HCT116 (cell line): Measurements from ENCODE around the gene RARS1. TPM values are rescaled to one million over a fixed set of nuclear protein-coding genes. Genes with fewer than 3 reads are reported as not detected.
A peak's percentile ranks its signal among the peaks of the same experiment; 100 is the strongest.

Experiments
- ATAC-seq: fragments of 200-7000 bp; cut with Tn5 transposase; 2 replicates; pipeline ENCODE4 v1.9.1; 2020; ENCODE audit warnings: mild to moderate bottlenecking, moderate library complexity
- BruUV-seq: library from RNA; stranded (reverse); fragments of 400-500 nt; replicated peaks from 2 replicates; lab custom pipeline; 2021; lab: Mats Ljungman, UMichigan
- CTCF ChIA-PET: fragments of 300-600 bp; sonication (Branson Sonifier 250); formaldehyde crosslinking; loops from one replicate; lab custom pipeline; 2021; ENCODE audit warnings: antibody characterized with exemption; lab: Charles Lee
- POLR2A ChIA-PET: fragments of 300-600, 350-600 bp; sonication (Branson Sonifier 250); formaldehyde crosslinking; loops from one replicate; lab custom pipeline; 2021; ENCODE audit warnings: antibody characterized with exemption; lab: Charles Lee
- RAD21 ChIA-PET, 2 experiments: fragments of 300-600 bp; sonication (Branson Sonifier 250); formaldehyde crosslinking; loops; one replicate each; lab custom pipeline; 2023; ENCODE audit warnings: low total read pairs in 2 of 2; ENCODE audit not compliant: uncharacterized antibody in 2 of 2, unreplicated experiment in 2 of 2, low non-redundant PET in 1 of 2; lab: Charles Lee
- DNase-seq: peaks from one replicate; pipeline ENCODE4 v3.0.0-alpha.2; 2010; ENCODE audit warnings: low read depth, low spot score
- H2AFZ ChIP-seq: fragments of 200-600 bp; shearing (Covaris generic), sonication (generic); 2 replicates; pipeline ENCODE4 v1.6.1; 2017; ENCODE audit warnings: low read depth, mixed run types, mixed read lengths, antibody characterized with exemption, low read length; ENCODE audit not compliant: poor library complexity, severe bottlenecking
- H3K27ac ChIP-seq: 2 replicates; pipeline ENCODE4 v1.5.1; 2012; ENCODE audit warnings: low read depth, low read length
- H3K27me3 ChIP-seq: fragments of 200-600 bp; sonication (generic); 2 replicates; pipeline ENCODE4 v1.6.1; 2016; ENCODE audit warnings: mixed run types, low read length, mixed read lengths; ENCODE audit not compliant: insufficient read depth
- H3K36me3 ChIP-seq, 2 experiments: fragments of 200-500 bp in 1 of 2; fragments of 200-600 bp in 1 of 2; sonication (Bioruptor generic) in 1 of 2; sonication (generic) in 1 of 2; 2 replicates each; pipeline versions ENCODE4 v1.5.1 to v1.6.1; 2014 to 2016; ENCODE audit warnings: low read length in 2 of 2, inconsistent platforms in 1 of 2, mixed read lengths in 1 of 2, mixed run types in 1 of 2; ENCODE audit not compliant: insufficient read depth in 2 of 2, control insufficient read depth in 1 of 2
- H3K4me1 ChIP-seq, 2 experiments: fragments of 200-600 bp in 1 of 2; sonication (generic) in 1 of 2; 2 replicates each; pipeline versions ENCODE4 v1.5.1 to v1.6.1; 2012 to 2017; ENCODE audit warnings: low read length in 2 of 2, inconsistent platforms in 1 of 2, mild to moderate bottlenecking in 1 of 2, mixed read lengths in 1 of 2, mixed run types in 1 of 2, moderate library complexity in 1 of 2; ENCODE audit not compliant: insufficient read depth in 2 of 2, control insufficient read depth in 1 of 2
- H3K4me2 ChIP-seq: fragments of 200-600 bp; sonication (generic); 2 replicates; pipeline ENCODE4 v1.6.1; 2017; ENCODE audit warnings: mixed run types, low read length, mixed read lengths
- H3K4me3 ChIP-seq, 2 experiments: fragments of 200-600 bp in 1 of 2; sonication (generic) in 1 of 2; replicated peaks in 1 of 2; 2 replicates each; pipeline ENCODE4 v1.5.1; 2011 to 2016; ENCODE audit warnings: low read length in 2 of 2, control low read depth in 1 of 2, low read depth in 1 of 2, mild to moderate bottlenecking in 1 of 2, mixed read lengths in 1 of 2, mixed run types in 1 of 2
- H3K79me2 ChIP-seq: fragments of 200-600 bp; sonication (generic); 2 replicates; pipeline ENCODE4 v1.6.1; 2017; ENCODE audit warnings: mild to moderate bottlenecking, mixed run types, low read length, moderate library complexity, mixed read lengths; ENCODE audit not compliant: insufficient read depth
- H3K9ac ChIP-seq: fragments of 200-600 bp; sonication (generic); 2 replicates; pipeline ENCODE4 v1.6.1; 2016; ENCODE audit warnings: low read length, mixed read lengths
- H3K9me2 ChIP-seq: fragments of 200-600 bp; sonication (generic), shearing (Covaris generic); 2 replicates; pipeline ENCODE4 v1.6.1; 2017; ENCODE audit warnings: mixed run types, mild to moderate bottlenecking, moderate library complexity; ENCODE audit not compliant: insufficient read depth
- H3K9me3 ChIP-seq, 2 experiments: fragments of 200-500 bp in 1 of 2; fragments of 200-600 bp in 1 of 2; sonication (Bioruptor generic) in 1 of 2; sonication (generic) in 1 of 2; 2 replicates each; pipeline ENCODE4 v1.6.1; 2014 to 2017; ENCODE audit warnings: low read length in 2 of 2, mixed read lengths in 2 of 2, inconsistent platforms in 1 of 2, low read depth in 1 of 2, mild to moderate bottlenecking in 1 of 2, mixed run types in 1 of 2, moderate library complexity in 1 of 2; ENCODE audit not compliant: control insufficient read depth in 1 of 2, insufficient read depth in 1 of 2
- H4K20me1 ChIP-seq: fragments of 200-600 bp; sonication (generic), shearing (Covaris generic); 2 replicates; pipeline ENCODE4 v1.6.1; 2017; ENCODE audit warnings: mixed run types, mild to moderate bottlenecking, moderate library complexity; ENCODE audit not compliant: insufficient read depth
- CBX3 ChIP-seq: IDR thresholded peaks from 2 replicates; pipeline ENCODE4 v1.6.1; 2012; ENCODE audit warnings: low read depth
- CEBPB ChIP-seq: IDR thresholded peaks from 2 replicates; pipeline ENCODE4 v1.6.1; 2012; ENCODE audit warnings: low read depth
- EGR1 ChIP-seq: IDR thresholded peaks from 2 replicates; pipeline ENCODE4 v1.6.1; 2012; ENCODE audit warnings: low read depth
- ELF1 ChIP-seq: IDR thresholded peaks from 2 replicates; pipeline ENCODE4 v1.6.1; 2012; ENCODE audit warnings: low read depth, borderline replicate concordance
- EZH2 ChIP-seq: fragments of 200-600 bp; sonication (generic); IDR thresholded peaks from 2 replicates; pipeline ENCODE4 v1.6.1; 2017; ENCODE audit warnings: antibody characterized with exemption, mixed run types
- EZH2phosphoT487 ChIP-seq: fragments of 200-600 bp; IDR thresholded peaks from 2 replicates; pipeline ENCODE4 v1.6.1; 2018; ENCODE audit warnings: antibody characterized with exemption, borderline replicate concordance
- MAX ChIP-seq: IDR thresholded peaks from 2 replicates; pipeline ENCODE4 v1.6.1; 2012
- POLR2A ChIP-seq: IDR thresholded peaks from 2 replicates; pipeline ENCODE4 v1.7.0; 2011; ENCODE audit warnings: borderline replicate concordance; ENCODE audit not compliant: insufficient read depth, insufficient read length; ENCODE audit errors: extremely low read depth
- RAD21 ChIP-seq: IDR thresholded peaks from 2 replicates; pipeline ENCODE4 v1.6.1; 2012; ENCODE audit warnings: low read depth, mild to moderate bottlenecking
- SIN3A ChIP-seq: IDR thresholded peaks from 2 replicates; pipeline ENCODE4 v1.6.1; 2012; ENCODE audit warnings: low read depth
- SP1 ChIP-seq: IDR thresholded peaks from 2 replicates; pipeline ENCODE4 v1.6.1; 2012; ENCODE audit warnings: low read depth
- TCF7L2 ChIP-seq: IDR thresholded peaks from 2 replicates; pipeline ENCODE4 v1.7.0; 2011; ENCODE audit warnings: borderline replicate concordance, inconsistent platforms; ENCODE audit not compliant: insufficient read depth, insufficient read length; ENCODE audit errors: extremely low read depth
- YY1 ChIP-seq: IDR thresholded peaks from 2 replicates; pipeline ENCODE4 v1.6.1; 2011; ENCODE audit warnings: low read length, low read depth, moderate library complexity, mild to moderate bottlenecking; ENCODE audit not compliant: insufficient replicate concordance; ENCODE audit errors: extremely low read depth
- ZFX ChIP-seq: fragments of 450-650 bp; IDR thresholded peaks from 2 replicates; pipeline ENCODE4 v1.6.1; 2017
- intact Hi-C: fragments of 100-400 bp; cut with micrococcal nuclease; formaldehyde crosslinking; loops from 2 replicates; pipeline ENCODE4 v1.10.0; 2022
- total RNA-seq: library from RNA; stranded (reverse); gene quantifications from one replicate; pipeline ENCODE4 v1.2.1, GENCODE V29; 2021; ENCODE audit not compliant: unreplicated experiment
- TF ChIP-seq, protein P1 (sequence below), 3 experiments: fragments of 200-600 bp in 1 of 3; sonication (generic) in 1 of 3; IDR thresholded peaks in 2 of 3; conservative IDR thresholded peaks in 1 of 3; 2 replicates each; pipeline ENCODE4 v1.5.1; 2012 to 2017; ENCODE audit warnings: low read depth in 2 of 3, low read length in 2 of 3, antibody characterized with exemption in 1 of 3, borderline replicate concordance in 1 of 3, control low read depth in 1 of 3, mild to moderate bottlenecking in 1 of 3, mixed read lengths in 1 of 3, mixed run types in 1 of 3, moderate library complexity in 1 of 3; ENCODE audit not compliant: insufficient read depth in 1 of 3
- TF ChIP-seq, protein P2 (sequence below): IDR thresholded peaks from 2 replicates; pipeline ENCODE4 v1.6.1; 2012; ENCODE audit warnings: low read depth

The RARS1 gene
- total RNA-seq, 1 experiment from 2014 or later = 122 TPM

DNA sequence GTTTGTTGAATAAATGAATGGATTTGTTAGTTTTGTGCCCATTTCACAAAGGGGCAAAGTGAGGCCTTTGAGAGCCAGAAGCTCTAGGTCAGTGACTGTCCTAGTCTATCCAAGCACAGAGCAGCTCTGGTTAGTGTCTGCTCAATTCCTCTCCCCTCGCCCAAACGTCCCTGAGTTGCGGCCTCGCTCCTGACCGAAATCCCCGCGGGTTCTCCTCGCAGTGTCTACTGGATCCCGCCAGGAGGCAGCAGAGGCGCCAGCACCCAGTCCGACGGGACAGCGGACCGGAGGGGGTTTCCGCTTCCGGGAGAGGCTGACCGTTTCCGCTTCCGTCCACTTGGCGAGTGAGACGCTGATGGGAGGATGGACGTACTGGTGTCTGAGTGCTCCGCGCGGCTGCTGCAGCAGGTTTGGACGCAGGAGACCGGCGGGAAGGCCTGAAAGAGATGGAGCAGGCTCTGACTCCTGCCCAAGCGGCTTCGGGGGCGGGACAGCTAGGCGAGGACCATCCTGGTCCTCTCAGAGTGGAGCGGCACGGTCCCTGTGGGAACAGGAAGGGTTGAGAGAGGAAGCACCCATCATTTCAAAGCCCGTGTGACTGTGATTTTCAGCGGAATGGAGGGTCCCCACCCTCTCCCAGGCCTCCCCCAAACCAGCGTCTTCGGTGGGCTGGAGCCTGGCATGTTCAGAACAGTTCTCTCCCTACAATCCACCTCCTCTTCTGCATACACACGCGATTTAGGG is at the start of gene RARS1 (continued):
- TF ChIP-seq, protein P1, sequence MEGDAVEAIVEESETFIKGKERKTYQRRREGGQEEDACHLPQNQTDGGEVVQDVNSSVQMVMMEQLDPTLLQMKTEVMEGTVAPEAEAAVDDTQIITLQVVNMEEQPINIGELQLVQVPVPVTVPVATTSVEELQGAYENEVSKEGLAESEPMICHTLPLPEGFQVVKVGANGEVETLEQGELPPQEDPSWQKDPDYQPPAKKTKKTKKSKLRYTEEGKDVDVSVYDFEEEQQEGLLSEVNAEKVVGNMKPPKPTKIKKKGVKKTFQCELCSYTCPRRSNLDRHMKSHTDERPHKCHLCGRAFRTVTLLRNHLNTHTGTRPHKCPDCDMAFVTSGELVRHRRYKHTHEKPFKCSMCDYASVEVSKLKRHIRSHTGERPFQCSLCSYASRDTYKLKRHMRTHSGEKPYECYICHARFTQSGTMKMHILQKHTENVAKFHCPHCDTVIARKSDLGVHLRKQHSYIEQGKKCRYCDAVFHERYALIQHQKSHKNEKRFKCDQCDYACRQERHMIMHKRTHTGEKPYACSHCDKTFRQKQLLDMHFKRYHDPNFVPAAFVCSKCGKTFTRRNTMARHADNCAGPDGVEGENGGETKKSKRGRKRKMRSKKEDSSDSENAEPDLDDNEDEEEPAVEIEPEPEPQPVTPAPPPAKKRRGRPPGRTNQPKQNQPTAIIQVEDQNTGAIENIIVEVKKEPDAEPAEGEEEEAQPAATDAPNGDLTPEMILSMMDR (IDR thresholded peaks at IDR 0.05 in 2 of 3, conservative IDR thresholded peaks at IDR 0.05 in 1 of 3; ENCODE audit: borderline replicate concordance in 1 of 3, insufficient read depth in 1 of 3, low read depth in 2 of 3, low read length in 2 of 3) = peak; percentile 60 to 98 (median 94); a peak in 5 of 6 replicates
- TF ChIP-seq RAD21 (peak; percentile 66), ELF1 (peak; percentile 50; the same call in 1 of the 2 replicates), SP1 (no peak; the same call in 1 of the 2 replicates), EGR1 (no peak; the same call in 1 of the 2 replicates), SIN3A (peak; percentile 93), CBX3 (peak; percentile 72), EZH2 (no peak)

- no peak overlapping the region for H3K27ac ChIP-seq
- no peaks in the 10 kb centered on the region for H3K9me2 ChIP-seq
- no peak for DNase-seq
- no peaks in the 10 kb centered on the region for H3K4me1 ChIP-seq
- no peak overlapping the region for H3K4me2 ChIP-seq
- ChIA-PET CTCF (no interaction called here), RAD21 (no interaction called here), POLR2A (no interaction called here)
- peaks cover 15 to 21% of the 10 kb centered on the region in 2 experiments for H3K36me3 ChIP-seq
- intact Hi-C loops = no loop called here
- H3K4me3 ChIP-seq = no peak overlapping the region
- H3K27me3 ChIP-seq = no peaks in the 10 kb centered on the region
- H3K79me2 ChIP-seq = no peaks in the 10 kb centered on the region
- H3K9ac ChIP-seq = no peak overlapping the region
- no peak for ATAC-seq
- H3K9me3 ChIP-seq = no peaks in the 10 kb centered on the region
- no TSS peak for BruUV-seq
- no peaks in the 10 kb centered on the region for H4K20me1 ChIP-seq
- H2AFZ ChIP-seq = no peak overlapping the region
- TF ChIP-seq EZH2 (no peak), EGR1 (no peak), SP1 (no peak), YY1 (no peak), ZFX (no peak), MAX (no peak), ELF1 (no peak), POLR2A (no peak), EZH2phosphoT487 (no peak), CEBPB (no peak), TCF7L2 (no peak)
- TF ChIP-seq, protein P1 (IDR thresholded peaks at IDR 0.05 in 2 of 3, conservative IDR thresholded peaks at IDR 0.05 in 1 of 3; ENCODE audit: borderline replicate concordance in 1 of 3, insufficient read depth in 1 of 3, low read depth in 2 of 3, low read length in 2 of 3) = no peak
- TF ChIP-seq, protein P2, sequence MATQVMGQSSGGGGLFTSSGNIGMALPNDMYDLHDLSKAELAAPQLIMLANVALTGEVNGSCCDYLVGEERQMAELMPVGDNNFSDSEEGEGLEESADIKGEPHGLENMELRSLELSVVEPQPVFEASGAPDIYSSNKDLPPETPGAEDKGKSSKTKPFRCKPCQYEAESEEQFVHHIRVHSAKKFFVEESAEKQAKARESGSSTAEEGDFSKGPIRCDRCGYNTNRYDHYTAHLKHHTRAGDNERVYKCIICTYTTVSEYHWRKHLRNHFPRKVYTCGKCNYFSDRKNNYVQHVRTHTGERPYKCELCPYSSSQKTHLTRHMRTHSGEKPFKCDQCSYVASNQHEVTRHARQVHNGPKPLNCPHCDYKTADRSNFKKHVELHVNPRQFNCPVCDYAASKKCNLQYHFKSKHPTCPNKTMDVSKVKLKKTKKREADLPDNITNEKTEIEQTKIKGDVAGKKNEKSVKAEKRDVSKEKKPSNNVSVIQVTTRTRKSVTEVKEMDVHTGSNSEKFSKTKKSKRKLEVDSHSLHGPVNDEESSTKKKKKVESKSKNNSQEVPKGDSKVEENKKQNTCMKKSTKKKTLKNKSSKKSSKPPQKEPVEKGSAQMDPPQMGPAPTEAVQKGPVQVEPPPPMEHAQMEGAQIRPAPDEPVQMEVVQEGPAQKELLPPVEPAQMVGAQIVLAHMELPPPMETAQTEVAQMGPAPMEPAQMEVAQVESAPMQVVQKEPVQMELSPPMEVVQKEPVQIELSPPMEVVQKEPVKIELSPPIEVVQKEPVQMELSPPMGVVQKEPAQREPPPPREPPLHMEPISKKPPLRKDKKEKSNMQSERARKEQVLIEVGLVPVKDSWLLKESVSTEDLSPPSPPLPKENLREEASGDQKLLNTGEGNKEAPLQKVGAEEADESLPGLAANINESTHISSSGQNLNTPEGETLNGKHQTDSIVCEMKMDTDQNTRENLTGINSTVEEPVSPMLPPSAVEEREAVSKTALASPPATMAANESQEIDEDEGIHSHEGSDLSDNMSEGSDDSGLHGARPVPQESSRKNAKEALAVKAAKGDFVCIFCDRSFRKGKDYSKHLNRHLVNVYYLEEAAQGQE = no peak
Observed at GRCh38 chr5:168438349-168438748, 47.9 kb upstream of the RARS1 start.
